GM12891 (cell line): Measurements from ENCODE around the gene DLGAP1.

Experiments used
- DNase-seq: peaks from one replicate; pipeline ENCODE4 v3.0.0; 2011; ENCODE audit warnings: low spot score; ENCODE audit not compliant: insufficient read length
- FAIRE-seq: peaks from 2 replicates; lab custom pipeline; 2011; peaks lifted over from hg19 to GRCh38; lab: Jason Lieb, UNC
- PAX5 ChIP-seq: IDR thresholded peaks from 2 replicates; pipeline ENCODE4 v1.6.1; 2011; ENCODE audit warnings: low read length, moderate library complexity, mild to moderate bottlenecking; ENCODE audit not compliant: insufficient read depth, severe bottlenecking
- POLR2A ChIP-seq: IDR thresholded peaks from 2 replicates; pipeline ENCODE4 v1.6.1; 2011; ENCODE audit warnings: low read depth, low read length, control low read depth
- POLR2AphosphoS5 ChIP-seq: IDR thresholded peaks from 2 replicates; pipeline ENCODE4 v1.6.1; 2011; ENCODE audit warnings: low read depth, low read length, control low read depth
- POU2F2 ChIP-seq: IDR thresholded peaks from 2 replicates; pipeline ENCODE4 v1.6.1; 2011; ENCODE audit warnings: low read depth, mild to moderate bottlenecking, control low read depth, low read length, moderate library complexity
- SPI1 ChIP-seq: IDR thresholded peaks from 2 replicates; pipeline ENCODE4 v1.6.1; 2011; ENCODE audit warnings: low read depth, low read length, control low read depth
- TAF1 ChIP-seq: IDR thresholded peaks from 2 replicates; pipeline ENCODE4 v1.6.1; 2011; ENCODE audit warnings: low read depth, low read length, control low read depth

Gene DLGAP1

DNA sequence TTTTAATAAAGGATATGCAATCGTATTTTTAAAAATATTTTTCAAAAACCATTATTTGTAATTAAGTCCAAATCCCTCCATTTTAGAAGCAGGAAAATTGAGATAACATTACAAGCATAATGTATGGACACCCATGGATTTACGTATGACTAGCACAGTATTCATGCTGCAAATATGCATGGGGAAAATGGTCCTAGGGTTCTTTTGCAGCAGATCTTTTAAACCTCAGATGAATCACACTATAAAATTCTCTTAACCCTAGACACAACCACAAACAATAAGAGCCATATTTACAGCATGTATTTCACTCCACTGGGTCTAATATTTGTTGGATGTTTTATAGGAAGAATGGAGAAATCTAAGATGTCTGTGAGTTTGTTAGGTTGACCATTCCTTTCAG is 551.8 kb downstream of the DLGAP1 start:
- TF ChIP-seq POLR2AphosphoS5, result no peak
- TF ChIP-seq SPI1, result no peak
- no peak for TF ChIP-seq PAX5
- no peak for TF ChIP-seq TAF1
- no peak for TF ChIP-seq POLR2A
- no peak for TF ChIP-seq POU2F2
- no peak for DNase-seq
- no peak for FAIRE-seq

DNA sequence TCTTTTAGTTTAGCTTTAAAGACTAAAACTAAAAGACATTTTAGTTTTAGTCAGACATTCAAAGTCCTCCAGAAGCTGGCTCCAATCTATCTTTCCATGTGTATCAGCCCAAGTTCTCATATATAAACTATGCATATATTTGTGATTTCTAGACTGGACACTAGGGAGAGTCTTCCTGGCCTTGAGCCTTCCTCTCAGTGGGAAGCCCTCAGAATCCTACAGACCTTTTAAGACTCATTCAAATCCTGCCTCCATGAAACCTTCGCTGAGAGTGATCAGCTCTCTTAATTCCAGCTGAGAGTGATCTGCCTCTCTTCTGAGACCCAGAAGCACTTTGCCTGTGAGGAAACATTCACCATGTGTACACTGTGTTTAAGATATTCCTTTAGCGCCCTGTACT is 552.4 kb downstream of the DLGAP1 start:
- FAIRE-seq (no peak), DNase-seq (no peak)
- TF ChIP-seq POLR2A (no peak), TAF1 (no peak), POLR2AphosphoS5 (no peak)

DNA sequence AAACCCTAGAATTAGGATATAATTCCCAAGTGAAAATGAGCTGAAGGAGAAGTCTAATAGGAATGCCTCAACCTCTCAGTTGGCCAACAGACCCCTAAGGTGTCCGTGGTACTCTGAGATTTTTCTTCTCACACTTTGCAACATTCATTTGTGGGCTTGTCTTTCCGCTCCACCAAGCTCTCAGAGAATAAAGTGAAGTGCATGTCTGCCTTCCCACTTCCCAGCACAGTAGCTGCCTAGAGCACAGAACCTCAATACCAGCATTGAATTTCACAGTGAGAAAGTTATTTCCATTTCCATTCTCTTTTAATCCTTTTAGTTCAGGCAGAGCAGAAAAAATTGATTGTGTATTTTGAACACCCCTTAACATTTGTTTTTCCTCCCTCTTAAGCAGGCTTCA is 553.3 kb downstream of the DLGAP1 start:
- FAIRE-seq, result no peak
- TF ChIP-seq POLR2AphosphoS5, result no peak
- DNase-seq, result no peak

DNA sequence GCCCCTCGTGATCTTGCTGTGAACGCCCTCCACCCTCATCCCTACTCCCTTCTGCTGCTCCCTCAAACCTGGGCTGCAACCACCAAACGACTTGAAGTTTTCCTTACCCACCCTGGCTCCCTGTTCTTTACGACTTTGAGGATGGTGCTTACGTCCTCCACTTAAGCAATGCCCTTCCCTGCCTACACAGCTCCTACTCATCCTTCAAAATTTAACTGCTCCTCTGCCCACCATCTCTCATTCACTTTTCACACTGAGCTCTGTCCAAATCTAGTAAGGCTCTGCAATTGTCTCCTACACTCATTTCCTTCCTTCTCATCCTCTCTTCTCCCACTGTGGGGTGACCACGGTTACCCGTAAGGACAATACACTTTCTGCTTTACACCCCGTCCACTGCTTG is 554.1 kb downstream of the DLGAP1 start:
- no peak for FAIRE-seq
- TF ChIP-seq POLR2AphosphoS5, result no peak
- DNase-seq, result no peak

DNA sequence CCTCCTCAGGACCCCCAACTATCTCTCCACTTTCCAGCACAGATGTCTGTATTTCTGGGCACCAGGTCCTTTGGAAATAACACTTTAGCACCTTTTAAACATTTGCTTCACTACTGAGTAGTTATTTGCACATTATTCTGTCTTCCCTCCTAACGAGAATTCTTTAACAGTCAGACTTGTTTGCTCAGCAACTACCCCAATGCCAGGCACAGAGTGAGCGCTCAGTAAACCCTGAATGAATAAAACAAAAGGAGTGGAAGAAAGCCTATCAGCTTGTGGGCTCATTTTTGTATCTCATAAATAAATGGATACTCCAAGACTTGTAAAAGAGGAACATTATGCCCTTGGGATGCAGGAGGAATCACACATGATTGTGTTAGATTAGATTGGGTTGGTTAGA is 554.8 kb downstream of the DLGAP1 start:
- FAIRE-seq (no peak), DNase-seq (no peak)
- TF ChIP-seq POU2F2 (no peak), POLR2A (no peak), TAF1 (no peak)

DNA sequence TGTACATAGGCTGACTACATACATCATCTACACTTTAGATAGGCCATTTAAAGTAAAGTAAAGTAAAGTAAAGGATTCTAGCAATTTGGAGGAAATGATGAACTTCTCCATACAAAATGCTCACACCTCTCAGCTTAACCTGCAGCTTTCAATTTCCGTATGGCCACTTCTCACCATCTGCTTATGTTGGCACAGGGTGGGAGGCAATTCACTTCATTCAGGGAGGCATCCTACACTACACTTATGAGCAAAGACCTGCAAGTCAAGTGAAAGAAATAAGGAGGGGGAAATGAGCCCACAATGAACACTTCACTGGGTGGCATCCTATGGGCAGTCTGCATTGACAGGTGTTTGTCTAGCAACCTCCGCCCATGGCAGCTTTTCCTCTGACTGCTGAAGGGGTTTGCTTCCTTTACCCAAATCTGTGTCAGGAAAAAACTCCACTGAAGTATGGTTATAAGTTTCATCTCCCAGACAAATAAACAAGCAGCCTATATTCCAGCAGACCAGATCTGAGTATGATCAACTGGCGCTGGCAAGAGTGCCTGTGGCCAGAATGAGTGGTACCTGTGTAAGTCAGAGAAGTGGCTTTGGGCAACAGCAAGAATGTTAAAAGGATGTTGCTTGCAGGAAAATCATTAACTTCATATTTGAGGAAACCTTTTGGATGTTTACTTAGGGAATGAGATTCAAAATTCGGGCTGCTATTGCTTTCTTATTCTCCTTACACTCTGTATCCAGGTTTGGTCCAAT is 556.1 kb downstream of the DLGAP1 start:
- FAIRE-seq, result no peak
- DNase-seq, result no peak
- TF ChIP-seq POLR2A (no peak), POLR2AphosphoS5 (no peak), POU2F2 (no peak), PAX5 (no peak), TAF1 (no peak)

DNA sequence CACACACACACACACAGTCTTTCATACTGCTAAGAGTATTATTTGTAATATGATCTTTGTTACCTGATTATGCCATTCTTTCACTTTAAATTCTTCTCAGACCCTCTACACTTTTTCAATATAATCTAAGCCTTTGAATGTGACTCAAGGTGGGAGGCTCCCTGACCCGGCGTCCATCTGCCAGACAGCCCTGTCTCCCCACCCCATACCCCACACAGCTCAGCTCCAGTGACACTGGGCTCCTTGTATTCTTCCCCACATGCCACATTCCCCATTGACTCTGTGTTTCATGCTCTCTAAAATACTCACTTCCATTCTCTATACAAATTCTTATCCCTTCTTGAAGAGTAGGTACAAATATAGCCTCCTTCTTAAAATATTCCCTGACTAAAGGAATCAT is 563.0 kb downstream of the DLGAP1 start:
- no peak for DNase-seq
- TF ChIP-seq PAX5 (no peak), POLR2AphosphoS5 (no peak), POLR2A (no peak), POU2F2 (no peak), SPI1 (no peak), TAF1 (no peak)
- no peak for FAIRE-seq

DNA sequence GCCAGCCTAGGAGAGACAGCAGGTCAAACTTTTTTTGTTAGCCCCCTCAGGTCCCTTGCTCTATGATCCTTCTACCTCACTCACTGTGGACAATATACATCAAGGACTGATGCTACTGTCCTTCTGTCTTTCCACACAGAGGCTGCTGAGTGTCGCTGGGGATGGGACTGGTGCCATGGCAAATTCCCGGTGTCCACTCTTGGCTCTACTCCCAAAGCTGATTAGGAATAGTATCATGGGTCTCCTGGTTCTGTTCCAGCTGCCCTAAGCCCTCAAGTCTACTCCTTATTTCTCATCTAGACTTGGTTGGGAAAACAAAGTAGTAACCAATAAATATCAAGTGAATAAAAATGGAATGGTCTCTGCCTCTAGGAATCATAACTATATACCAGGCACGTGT is 563.9 kb downstream of the DLGAP1 start:
- no peak for FAIRE-seq
- no peak for TF ChIP-seq PAX5
- no peak for TF ChIP-seq POU2F2
- no peak for TF ChIP-seq SPI1
- TF ChIP-seq TAF1, result no peak
- no peak for TF ChIP-seq POLR2AphosphoS5
- TF ChIP-seq POLR2A, result no peak
- no peak for DNase-seq

DNA sequence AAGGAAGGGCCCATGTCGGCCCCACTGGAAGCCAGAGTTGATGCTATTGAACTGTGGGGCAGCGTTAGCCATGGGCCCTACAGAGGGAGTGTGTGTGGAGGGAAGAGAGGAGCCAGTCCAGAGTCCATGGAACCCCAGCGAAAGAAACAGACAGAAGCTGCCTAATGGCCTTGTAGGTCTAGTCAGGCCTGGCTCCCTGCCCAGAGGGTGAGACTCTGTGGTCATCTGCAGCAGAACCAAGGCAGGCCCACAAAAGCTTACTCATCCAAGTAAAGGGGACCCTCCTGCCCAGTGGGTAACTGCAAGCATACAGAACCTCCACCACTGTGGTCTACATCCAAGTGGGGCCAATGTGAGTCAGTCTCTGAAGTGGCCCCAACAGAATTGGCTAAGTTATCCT is 565.3 kb downstream of the DLGAP1 start:
- DNase-seq (no peak), FAIRE-seq (no peak)
- TF ChIP-seq PAX5 (no peak), TAF1 (no peak), SPI1 (no peak), POLR2AphosphoS5 (no peak), POLR2A (no peak), POU2F2 (no peak)

DNA sequence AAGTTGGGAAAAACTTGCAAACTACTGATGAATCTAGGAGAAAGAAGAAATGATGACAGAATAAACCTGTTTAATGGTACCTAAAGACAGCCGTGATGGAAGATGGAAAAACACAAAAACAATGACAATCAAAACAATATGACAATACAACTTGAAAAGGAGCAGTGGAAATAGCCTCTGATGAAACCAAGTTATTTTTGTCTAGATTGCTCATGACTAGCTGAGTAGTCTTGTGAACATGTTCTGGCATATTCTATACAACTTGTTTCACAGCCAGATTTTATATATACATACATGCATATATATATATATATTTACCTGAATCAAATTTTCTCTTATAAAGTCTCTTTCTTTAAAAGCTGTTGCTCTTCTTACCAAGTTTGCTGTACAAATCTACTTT is 566.0 kb downstream of the DLGAP1 start:
- FAIRE-seq, result no peak
- DNase-seq, result no peak
- no peak for TF ChIP-seq POLR2A

DNA sequence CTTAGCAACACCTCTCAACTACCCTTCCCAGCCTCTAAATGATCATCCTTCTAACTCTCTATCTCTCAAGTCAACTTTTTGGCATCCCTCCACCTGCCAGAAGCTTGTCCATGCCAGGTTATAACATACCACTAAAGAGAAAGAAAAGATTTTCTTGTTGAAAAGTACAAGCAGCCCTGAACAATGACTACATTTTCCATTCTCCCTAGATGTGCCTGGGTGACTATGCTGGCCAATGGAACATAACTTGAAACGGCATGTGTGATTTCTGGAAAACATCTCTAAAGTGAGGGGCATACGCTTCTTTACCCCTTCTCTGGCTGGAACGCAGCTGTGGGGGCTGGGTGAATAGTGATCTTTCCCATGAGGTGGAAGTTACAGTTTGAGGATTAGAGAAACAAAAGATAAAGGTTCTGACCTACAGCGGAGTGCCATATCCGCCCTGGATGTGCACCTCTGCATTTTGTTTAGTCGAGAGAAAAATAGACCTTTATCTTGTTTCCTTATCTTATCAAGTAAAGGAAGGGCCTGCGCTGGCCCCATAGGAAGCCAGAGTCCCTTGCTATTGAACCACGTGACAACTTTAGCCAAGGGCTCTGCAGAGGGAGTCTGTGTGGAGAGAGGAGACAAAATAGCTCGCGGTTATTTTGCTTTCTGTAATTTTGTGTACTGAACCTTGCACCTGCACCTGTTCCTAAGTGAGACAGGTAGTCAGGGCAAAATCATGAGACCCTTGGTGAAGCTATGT is 568.4 kb downstream of the DLGAP1 start:
- no peak for FAIRE-seq
- no peak for TF ChIP-seq TAF1
- TF ChIP-seq PAX5, result no peak
- no peak for TF ChIP-seq POLR2AphosphoS5
- TF ChIP-seq POLR2A, result no peak
- TF ChIP-seq POU2F2, result no peak
- no peak for TF ChIP-seq SPI1
- DNase-seq, result no peak
